GM19099 (cell line): Measurements from ENCODE around the gene MYL12A.

Experiments
- POLR2A ChIP-seq: IDR thresholded peaks from 3 replicates; pipeline ENCODE4 v1.6.1; 2011; ENCODE audit warnings: low read depth; ENCODE audit not compliant: insufficient read length; ENCODE audit errors: extremely low read depth

Gene MYL12A

DNA sequence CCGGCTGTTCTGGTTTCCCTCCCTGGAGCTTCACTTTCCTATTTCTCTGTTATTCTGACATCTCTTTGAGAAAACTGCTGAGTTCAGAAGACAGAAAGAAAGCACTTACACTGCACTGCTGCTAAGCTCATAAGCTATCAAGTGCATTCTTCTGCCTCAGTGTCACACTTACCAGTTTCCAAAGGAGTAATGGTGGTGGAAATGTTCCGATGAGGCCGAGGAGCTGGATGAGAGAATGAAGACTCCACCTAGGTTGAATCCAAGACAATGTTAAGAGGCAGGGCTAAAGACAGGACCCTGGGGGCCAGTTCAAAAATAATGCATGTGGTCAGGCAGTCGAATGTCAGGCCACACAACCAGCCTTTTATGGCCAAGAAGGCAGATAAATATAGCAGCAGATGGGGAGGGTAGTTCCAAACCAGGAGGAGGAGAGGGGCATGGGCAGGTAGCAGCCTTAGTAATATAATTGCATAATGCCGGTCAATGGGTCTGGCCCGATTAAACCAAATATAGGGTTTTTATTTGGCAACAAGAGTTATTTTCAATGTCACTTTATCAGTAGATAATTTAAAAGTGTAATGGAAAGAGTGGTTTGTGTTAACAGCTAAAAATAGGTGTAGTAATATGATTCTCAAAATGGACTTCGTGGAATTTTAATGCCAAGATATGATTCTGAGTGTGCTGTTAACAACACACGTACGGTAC lies 27.8 kb upstream of the MYL12A start, which contains the start of gene MYOM1:
TSS of gene MYOM1 (minus strand) at position 338 of the 705 bp plus-strand sequence. CDS start 4,745 bp downstream, outside the sequence.
- no peak for TF ChIP-seq POLR2A

DNA sequence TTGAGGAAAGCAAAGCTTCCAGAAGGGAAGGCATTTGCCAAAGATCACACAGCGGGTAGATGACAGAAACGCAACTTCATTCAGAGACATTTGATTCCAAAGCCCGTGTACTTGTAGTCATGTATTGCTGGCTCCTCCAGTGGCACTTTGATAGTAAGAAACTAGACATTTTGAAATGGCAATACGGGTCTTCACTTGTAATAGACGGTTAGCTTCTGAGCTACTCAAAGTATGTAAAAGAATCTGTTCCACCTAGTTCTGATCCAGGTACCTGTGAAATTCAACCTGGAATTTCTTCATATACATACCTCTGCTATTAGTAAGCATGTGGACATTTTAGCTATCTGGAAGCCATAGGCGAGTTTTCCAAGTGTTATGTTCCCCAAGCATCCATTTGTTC lies 26.1 kb upstream of the MYL12A start:
- no peak for TF ChIP-seq POLR2A

- TF ChIP-seq POLR2A = no peak
Measured at GRCh38 chr18:3223356-3223755, 24.2 kb upstream of the MYL12A start.

GRCh38 chr18:3224223-3224622 lies 23.4 kb upstream of the MYL12A start:
- TF ChIP-seq POLR2A = no peak

- no peak for TF ChIP-seq POLR2A
Measured at GRCh38 chr18:3225588-3225987, 22.0 kb upstream of the MYL12A start.

GRCh38 chr18:3226048-3226447 lies 21.6 kb upstream of the MYL12A start:
- TF ChIP-seq POLR2A = no peak

DNA sequence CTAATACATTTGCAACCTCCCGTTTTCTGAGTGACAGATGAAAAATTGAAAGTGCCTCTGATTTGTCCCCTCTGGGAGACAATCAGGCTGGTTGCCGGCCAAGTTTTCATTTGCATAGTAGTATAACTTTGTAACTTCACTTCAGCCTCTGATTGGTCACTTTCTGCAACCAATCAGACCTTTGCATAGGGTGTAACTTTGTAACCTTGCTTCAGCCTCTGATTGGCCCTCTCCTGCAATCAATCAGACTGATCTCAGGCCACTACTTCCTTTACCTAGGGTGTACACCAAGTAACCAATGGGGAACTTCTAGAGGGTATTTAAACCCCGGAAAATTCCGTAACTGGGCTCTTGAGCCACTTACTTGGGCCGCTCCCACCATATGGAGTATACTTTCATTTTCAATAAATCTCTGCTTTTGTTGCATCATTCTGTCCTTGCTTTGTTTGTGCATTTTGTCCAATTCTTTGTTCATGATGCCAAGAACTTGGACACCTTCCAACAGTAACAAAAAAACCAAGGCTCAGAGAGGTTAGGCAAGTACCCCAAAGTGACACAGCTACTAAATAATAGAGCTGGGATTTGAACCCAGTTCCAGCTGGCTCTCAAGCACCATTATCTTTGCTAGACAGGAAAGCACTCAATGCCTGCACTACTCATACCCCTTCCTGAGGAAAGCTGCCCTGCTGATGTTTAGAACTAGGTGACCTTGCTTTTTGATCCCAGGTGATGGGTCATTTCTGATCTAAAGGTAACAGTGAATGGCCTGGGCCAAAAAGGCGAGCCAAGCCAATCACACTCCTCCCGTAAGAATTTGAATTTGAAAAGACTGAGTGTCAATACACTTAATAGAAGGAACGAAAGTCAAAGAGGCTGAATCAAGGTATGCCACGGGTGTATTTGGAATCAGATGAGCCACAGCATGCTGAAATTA lies 16.9 kb upstream of the MYL12A start:
- no peak for TF ChIP-seq POLR2A

GRCh38 chr18:3233004-3233403 lies 14.6 kb upstream of the MYL12A start:
- no peak for TF ChIP-seq POLR2A

GRCh38 chr18:3233433-3234168 lies 14.0 kb upstream of the MYL12A start:
- no peak for TF ChIP-seq POLR2A

DNA sequence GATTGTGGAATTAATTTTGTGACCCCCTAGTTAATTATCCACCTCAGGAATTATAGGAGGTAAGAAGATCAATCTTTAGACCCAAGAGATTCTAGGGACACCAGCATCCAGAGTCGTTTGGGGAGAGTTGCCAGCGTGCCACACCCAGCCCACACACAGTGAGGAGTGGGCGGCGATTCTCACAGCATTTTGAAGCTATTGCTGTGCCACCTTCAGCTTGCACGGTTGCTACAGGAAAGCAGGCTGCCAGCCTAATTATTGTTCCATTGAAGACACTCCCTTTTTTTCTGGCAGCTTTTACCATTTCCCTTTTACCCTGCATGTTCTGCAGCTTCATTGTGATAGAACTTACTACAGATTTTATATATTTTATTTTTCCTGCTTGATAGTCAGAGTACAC lies 13.1 kb upstream of the MYL12A start:
- no peak for TF ChIP-seq POLR2A

DNA sequence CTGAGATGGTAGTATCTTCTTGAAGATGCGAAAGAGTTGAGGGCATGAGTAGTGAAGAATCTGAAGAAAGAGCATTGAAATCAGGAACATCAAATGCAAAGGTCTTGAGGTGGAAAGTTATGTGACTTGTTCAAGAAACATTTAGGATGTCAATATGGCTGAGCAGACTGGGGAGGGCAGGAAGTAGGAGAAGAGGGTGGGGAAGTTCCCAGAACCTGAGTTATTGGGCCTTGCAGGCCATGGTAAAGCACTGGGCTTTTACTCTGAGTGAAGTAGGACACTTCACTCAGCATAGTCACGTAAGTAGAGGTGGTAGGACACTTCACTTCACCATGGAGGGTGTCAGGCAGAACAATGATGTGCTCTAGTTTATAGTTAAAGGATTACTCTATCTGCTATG lies 11.8 kb upstream of the MYL12A start:
- TF ChIP-seq POLR2A = no peak

DNA sequence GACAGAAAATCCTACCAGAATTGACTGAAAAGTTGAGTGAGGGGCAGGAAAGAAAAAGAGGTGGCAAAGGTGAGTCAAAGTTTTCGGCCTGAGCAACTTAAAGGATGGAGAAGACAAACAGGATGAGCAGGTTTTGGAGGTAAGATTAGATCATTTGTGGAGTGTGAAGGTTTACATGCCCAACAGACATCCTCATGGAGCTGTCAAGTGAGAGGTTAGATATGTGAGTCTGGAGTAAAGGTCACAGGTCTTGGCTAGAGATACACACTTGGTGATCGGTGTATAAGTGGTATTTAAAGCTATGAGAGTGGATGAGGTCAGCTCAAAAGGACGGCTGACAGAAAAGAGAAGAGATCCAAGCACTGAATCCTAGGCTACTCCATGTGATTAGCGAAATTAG lies 11.1 kb upstream of the MYL12A start:
- no peak for TF ChIP-seq POLR2A

- TF ChIP-seq POLR2A = no peak
Measured at GRCh38 chr18:3238742-3239141, 8.9 kb upstream of the MYL12A start.

GRCh38 chr18:3245185-3245564 lies 2.4 kb upstream of the MYL12A start:
- TF ChIP-seq POLR2A = no peak
